HG03064 (cell line): ENCODE results near the gene PTRHD1.
"Not testable (repeated sequence)": the region's sequence is repeated elsewhere in the genome, so short reads cannot be mapped to it uniquely, and the experiment has no call there.

Experiments used
- ATAC-seq: cut with Tn5 transposase; IDR thresholded peaks from one replicate; pipeline ENCODE4 v1.9.1; 2021; ENCODE audit warnings: low read depth; ENCODE audit not compliant: unreplicated experiment

Gene PTRHD1

GRCh38 chr2:24814516-24814915, 21.3 kb upstream of the PTRHD1 start:
- no peak for ATAC-seq

GRCh38 chr2:24813691-24814137, 20.5 kb upstream of the PTRHD1 start:
- ATAC-seq, result no peak

- no peak for ATAC-seq
These were observed 16.3 kb upstream of the PTRHD1 start for GRCh38 chr2:24809316-24810007.

DNA sequence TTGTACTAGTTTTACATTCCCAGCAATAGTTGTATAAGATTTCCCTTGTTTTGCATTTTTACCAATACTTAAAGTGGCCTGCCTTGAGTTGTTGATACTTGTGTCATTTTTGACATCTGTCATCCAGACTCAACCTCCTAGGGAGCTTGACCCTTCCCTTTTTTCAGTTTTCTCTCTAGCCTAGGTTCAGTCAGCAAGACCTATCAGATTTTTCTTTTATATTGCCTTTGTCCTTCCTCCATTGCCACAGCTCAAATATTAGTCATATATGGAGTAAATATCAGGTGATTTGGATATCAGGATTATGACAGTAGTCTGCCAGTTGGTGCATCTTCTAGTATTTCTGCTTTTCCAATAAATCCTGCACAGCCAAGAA, 13.5 kb upstream of the PTRHD1 start:
- no peak for ATAC-seq

DNA sequence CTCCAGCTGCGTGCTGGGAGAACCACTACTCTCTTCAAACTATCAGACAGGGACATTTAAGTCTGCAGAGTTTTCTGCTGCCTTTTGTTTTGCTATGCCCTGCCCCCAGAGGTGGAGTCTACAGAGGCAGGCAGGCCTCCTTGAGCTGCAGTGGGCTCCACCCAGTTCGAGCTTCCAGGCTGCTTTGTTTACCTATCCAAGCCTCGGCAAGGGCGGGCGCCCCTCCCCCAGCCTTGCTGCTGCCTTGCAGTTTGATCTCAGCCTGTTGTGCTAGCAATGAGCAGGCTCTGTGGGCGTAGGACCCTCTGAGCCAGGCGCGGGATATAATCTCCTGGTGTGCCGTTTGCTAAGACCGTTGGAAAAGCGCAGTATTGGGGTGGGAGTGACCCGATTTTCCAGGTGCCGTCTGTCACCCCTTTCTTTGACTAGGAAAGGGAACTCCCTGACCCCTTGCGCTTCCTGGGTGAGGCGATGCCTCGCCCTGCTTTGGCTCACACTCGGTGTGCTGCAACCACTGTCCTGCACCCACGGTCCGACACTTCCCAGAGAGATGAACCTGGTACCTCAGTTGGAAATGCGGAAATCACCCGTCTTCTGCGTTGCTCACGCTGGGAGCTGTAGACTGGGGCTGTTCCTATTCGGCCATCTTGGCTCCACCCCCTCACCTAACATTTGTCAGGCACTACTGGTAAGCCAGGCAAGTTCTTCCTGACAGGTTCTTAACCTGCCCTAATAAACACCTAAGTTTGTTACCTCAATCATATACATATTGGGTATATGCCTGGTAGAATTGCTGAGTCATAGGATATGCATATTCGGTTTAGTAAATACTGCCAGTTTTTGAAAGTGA, 12.8 kb upstream of the PTRHD1 start:
- not testable (repeated sequence) for ATAC-seq

DNA sequence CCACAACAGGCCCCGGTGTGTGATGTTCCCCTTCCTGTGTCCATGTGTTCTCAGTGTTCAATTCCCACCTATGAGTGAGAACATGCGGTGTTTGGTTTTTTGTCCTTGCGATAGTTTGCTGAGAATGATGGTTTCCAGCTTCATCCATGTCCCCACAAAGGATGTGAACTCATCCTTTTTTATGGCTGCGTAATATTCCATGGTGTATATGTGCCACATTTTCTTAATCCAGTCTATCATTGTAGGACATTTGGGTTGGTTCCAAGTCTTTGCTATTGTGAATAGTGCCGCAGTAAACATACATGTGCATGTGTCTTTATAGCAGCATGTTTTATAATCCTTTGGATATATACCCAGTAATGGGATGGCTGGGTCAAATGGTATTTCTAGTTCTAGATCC, 7.3 kb upstream of the PTRHD1 start:
- ATAC-seq, result not testable (repeated sequence)

DNA sequence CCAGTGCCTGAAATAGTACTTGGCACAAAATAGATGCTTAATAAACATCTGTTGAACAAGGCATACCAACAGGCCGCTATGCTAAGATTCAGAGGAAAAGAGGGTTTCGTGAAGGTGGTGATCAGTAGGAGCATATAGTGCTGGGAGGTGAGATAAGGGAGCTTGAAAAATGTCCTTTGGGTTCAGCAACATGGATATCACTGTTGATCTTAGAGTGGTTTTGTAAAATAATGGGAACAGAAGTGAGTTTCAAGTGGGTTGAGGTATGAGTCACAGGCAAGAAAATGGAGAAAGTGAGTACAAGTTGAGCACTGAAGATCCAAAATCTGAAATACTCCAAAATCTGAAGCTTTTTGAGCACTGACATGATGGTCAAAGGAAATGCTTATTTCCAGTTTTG, 4.5 kb upstream of the PTRHD1 start:
- no peak for ATAC-seq

GRCh38 chr2:24793761-24794435, 707 bp upstream of the PTRHD1 start:
- ATAC-seq, result no peak

DNA sequence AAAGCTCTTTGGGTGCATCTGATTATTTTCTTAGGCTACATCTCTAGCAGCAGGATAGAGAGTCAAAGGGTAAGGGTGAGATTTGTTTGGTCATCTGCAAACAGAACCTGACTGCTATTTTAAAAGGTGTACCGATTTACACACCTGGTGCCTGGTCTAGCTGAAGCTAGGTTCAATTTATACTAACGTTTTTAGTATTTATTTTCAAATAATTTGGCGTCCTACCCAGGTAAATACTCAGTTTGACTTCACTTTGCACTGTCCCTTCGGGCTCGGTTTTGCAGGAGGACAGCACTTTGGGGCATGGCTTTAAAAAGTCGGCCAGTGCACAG, 683 bp downstream of the PTRHD1 start:
- ATAC-seq, result no peak

DNA sequence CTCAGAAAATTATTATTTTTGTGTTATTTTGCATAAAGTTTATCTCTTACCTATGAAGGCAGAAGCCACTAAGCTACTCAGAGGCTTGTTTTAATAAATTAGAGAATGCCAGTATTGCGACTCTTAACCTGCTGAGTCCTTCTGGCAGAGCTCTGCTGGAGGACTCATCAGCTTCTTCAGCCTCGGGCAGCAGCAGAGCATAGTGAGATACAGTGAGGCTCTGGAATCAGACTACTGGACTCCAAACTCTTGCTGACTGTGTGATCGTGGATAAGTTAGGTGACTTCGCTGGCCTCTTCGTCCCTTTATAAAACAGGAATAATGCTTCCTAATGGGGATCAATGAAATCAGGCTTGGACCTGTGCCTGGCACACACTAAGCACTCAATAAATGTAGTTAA, 1.7 kb downstream of the PTRHD1 start:
- no peak for ATAC-seq

- no peak for ATAC-seq
These were observed 4.4 kb downstream of the PTRHD1 start for GRCh38 chr2:24788816-24789215.

- no peak for ATAC-seq
These were observed 5.7 kb downstream of the PTRHD1 start for GRCh38 chr2:24787532-24787931.

DNA sequence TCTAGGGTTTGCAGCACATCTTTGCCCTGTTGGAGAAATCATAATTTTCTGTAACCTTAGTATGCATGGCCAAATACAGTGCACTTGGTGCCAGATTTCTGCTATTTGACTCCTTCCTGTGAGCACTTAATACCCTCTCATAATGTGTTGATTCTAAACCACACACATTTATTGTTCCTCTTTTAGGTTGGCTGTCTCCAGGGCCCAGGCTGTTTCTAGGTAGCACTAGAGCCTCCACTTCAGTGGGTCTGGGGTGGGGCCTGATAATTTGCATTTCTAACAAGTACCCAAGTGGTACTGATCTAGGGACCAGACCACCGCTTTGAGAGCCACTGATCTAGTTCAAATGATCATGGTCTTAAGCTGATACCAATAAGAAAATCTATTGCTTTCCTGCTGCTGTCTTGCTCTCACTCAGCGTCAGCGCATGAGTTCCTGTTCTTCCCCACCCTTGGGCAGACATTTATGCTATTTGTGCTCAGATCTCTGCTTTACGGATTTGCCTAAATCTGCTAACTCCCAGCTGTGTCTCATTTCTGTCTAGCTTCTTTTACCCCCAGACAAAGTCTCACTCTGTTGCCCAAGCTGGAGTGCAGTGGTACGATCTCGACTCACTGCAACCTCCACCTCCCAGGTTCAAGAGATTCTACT, 7.4 kb downstream of the PTRHD1 start:
- peak; percentile 76 for ATAC-seq

- ATAC-seq, result no peak
These were observed 9.6 kb downstream of the PTRHD1 start for GRCh38 chr2:24783641-24784040.

DNA sequence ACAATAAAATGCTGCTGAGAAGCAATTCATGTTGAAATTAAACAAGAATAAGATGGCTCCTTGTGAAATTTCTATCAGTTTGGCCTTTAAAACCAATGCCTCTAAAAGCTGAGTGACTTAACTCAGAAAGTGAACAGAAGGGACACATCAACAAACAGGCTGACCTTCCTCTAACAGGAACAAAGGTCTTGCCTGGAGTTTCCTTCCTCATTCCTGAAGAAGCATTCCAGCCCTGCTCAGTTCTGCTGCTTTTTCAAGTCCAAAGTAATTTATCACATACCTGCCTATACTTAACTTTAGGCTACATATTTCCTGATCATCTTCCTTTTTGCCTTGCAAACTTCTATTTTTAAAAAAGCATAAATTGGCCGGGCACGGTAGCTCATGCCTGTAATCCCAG, 14.1 kb downstream of the PTRHD1 start:
- no peak for ATAC-seq

- no peak for ATAC-seq
These were observed 18.8 kb downstream of the PTRHD1 start for GRCh38 chr2:24774373-24774772.

GRCh38 chr2:24771764-24772586, 21.2 kb downstream of the PTRHD1 start:
- ATAC-seq, result no peak

GRCh38 chr2:24771061-24771460, 22.1 kb downstream of the PTRHD1 start:
- ATAC-seq, result no peak

DNA sequence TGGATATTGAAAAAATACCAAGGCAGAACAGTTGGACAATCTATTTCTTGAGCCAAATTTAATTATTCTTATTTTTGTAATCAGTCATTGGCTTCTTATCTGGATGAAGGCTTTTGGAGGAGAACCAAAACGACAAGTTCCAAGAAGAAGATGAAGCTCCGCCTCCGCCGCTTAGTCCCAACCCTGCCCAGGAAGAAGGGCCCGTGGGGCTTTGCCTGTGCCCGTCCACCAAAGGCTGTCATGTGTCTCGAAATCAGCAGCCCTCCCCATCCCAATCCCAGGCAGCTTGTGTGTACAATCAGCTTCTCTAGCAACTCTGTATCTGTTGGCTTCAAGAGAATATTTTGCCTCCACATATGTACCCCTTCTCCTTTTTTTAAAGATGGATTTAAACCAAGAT, 24.6 kb downstream of the PTRHD1 start:
- no peak for ATAC-seq

GRCh38 chr2:24768013-24768412, 25.2 kb downstream of the PTRHD1 start:
- no peak for ATAC-seq
